Caco-2 (cell line): ENCODE measurements around the gene EFNA1. TPM values are rescaled to one million over a fixed set of nuclear protein-coding genes. Genes with fewer than 3 reads are reported as not detected.
A peak's percentile ranks its signal among the peaks of the same experiment; 100 is the strongest.
"Not testable (repeated sequence)": the region's sequence is repeated elsewhere in the genome, so short reads cannot be mapped to it uniquely, and the experiment has no call there.

ENCODE experiments used
- BruUV-seq: library from RNA; stranded (reverse); fragments of 400-500 nt; replicated peaks from 2 replicates; lab custom pipeline; 2021; lab: Mats Ljungman, UMichigan
- CTCF ChIA-PET: fragments of 300-600 bp; sonication (Branson Sonifier 250); formaldehyde crosslinking; loops from one replicate; lab custom pipeline; 2022; ENCODE audit warnings: antibody characterized with exemption; lab: Charles Lee
- POLR2A ChIA-PET: fragments of 300-600 bp; sonication (Branson Sonifier 250); formaldehyde crosslinking; loops from one replicate; lab custom pipeline; 2022; ENCODE audit warnings: antibody characterized with exemption; lab: Charles Lee
- DNase-seq, 2 experiments: peaks; one replicate each; pipeline versions ENCODE4 v3.0.0 to v3.0.0-alpha.2; 2020 to 2022
- H3K27me3 ChIP-seq: replicated peaks from 2 replicates; pipeline ENCODE4 v1.6.0; 2011; ENCODE audit warnings: low read length; ENCODE audit not compliant: control insufficient read depth, insufficient read depth
- H3K36me3 ChIP-seq: 2 replicates; pipeline ENCODE4 v1.5.1; 2011; ENCODE audit warnings: low read length; ENCODE audit not compliant: control insufficient read depth, insufficient read depth
- H3K4me1 ChIP-seq: fragments of 250-450 bp; sonication (Bioruptor Pico); 2 replicates; pipeline ENCODE4 v1.5.1; 2020; ENCODE audit warnings: mild to moderate bottlenecking
- H3K4me3 ChIP-seq: 2 replicates; pipeline ENCODE4 v1.5.1; 2011; ENCODE audit warnings: low read depth, mild to moderate bottlenecking, control low read depth, low read length
- H3K9me3 ChIP-seq: fragments of 250-450 bp; sonication (Bioruptor Pico); 2 replicates; pipeline ENCODE4 v1.5.1; 2020; ENCODE audit warnings: mild to moderate bottlenecking, moderate library complexity
- H3K27ac Mint-ChIP-seq: one replicate; pipeline ENCODE4 v1.8.0; 2022; ENCODE audit warnings: mixed read lengths; ENCODE audit not compliant: unreplicated experiment
- H3K27me3 Mint-ChIP-seq: one replicate; pipeline ENCODE4 v1.8.0; 2022; ENCODE audit warnings: mixed read lengths; ENCODE audit not compliant: insufficient read depth, unreplicated experiment
- H3K36me3 Mint-ChIP-seq: one replicate; pipeline ENCODE4 v1.8.0; 2022; ENCODE audit warnings: mild to moderate bottlenecking, mixed read lengths; ENCODE audit not compliant: insufficient read depth, unreplicated experiment
- H3K4me1 Mint-ChIP-seq: one replicate; pipeline ENCODE4 v1.8.0; 2022; ENCODE audit warnings: low read depth, mixed read lengths; ENCODE audit not compliant: unreplicated experiment
- H3K4me3 Mint-ChIP-seq: one replicate; pipeline ENCODE4 v1.8.0; 2022; ENCODE audit warnings: mild to moderate bottlenecking, moderate library complexity, mixed read lengths; ENCODE audit not compliant: unreplicated experiment
- H3K9me3 Mint-ChIP-seq: one replicate; pipeline ENCODE4 v1.8.0; 2022; ENCODE audit warnings: mixed read lengths; ENCODE audit not compliant: unreplicated experiment
- intact Hi-C: fragments of 100-400 bp; cut with micrococcal nuclease; formaldehyde crosslinking; loops from one replicate; pipeline ENCODE4 v1.10.0; 2022; ENCODE audit not compliant: unreplicated experiment
- total RNA-seq: library from RNA; stranded (reverse); gene quantifications from 2 replicates; pipeline ENCODE4 v1.2.3, GENCODE V29; 2022
- TF ChIP-seq, protein P1 (sequence below), 2 experiments: fragments of 200-600 bp in 1 of 2; IDR thresholded peaks; 1 replicate in 1 of 2; 2 replicates in 1 of 2; pipeline versions ENCODE4 v1.5.1 to v1.8.0; 2011 to 2022; ENCODE audit warnings: antibody characterized with exemption in 1 of 2, control low read depth in 1 of 2, inconsistent platforms in 1 of 2, low read depth in 1 of 2, low read length in 1 of 2, mild to moderate bottlenecking in 1 of 2, moderate library complexity in 1 of 2; ENCODE audit not compliant: insufficient read depth in 1 of 2, severe bottlenecking in 1 of 2, unreplicated experiment in 1 of 2

Gene EFNA1
- total RNA-seq, 1 experiment from 2014 or later = 47.9 TPM

DNA sequence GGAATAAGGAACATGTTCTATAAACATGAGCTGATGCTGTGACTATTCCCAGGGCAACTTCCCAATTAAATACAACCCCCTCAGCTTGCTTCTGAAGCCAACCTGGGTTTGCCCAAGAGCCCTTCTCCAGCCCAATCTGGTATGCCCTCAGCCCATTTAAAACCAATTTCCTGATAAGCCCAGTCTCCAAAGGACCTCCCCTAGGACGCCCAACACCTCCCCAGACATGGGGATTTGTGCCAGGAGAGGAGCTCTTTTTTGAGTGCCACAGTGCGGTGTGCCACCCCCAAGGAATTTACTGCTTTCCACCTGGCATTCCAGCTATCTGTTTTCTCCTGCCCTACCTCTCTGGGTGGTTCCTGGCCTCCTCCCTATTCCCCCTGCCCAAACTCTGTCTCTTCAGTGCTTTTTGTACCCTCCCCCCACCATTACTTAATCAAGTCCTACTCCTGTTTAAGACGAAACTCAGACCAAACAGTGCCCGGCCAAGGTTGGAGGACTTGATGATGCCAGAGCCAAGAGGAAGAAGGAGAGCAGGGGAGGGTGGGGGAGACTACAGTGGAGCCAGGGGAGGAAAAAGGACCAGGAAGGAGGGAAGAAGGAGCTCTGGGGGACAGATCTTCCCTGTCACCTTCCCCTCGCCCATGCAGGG is 11.4 kb upstream of the EFNA1 start:
- ChIA-PET CTCF (interaction anchor here (0.6 to 1.1 kb wide), 2 partner anchors 14 to 25 kb away, joined by 3 to 5 read pairs; no protein-coding TSS in a partner anchor), POLR2A (no interaction called here)
- H3K9me3 Mint-ChIP-seq = no peaks in the 10 kb centered on the region
- H3K4me3 ChIP-seq = no peak overlapping the region
- TF ChIP-seq, protein P1, sequence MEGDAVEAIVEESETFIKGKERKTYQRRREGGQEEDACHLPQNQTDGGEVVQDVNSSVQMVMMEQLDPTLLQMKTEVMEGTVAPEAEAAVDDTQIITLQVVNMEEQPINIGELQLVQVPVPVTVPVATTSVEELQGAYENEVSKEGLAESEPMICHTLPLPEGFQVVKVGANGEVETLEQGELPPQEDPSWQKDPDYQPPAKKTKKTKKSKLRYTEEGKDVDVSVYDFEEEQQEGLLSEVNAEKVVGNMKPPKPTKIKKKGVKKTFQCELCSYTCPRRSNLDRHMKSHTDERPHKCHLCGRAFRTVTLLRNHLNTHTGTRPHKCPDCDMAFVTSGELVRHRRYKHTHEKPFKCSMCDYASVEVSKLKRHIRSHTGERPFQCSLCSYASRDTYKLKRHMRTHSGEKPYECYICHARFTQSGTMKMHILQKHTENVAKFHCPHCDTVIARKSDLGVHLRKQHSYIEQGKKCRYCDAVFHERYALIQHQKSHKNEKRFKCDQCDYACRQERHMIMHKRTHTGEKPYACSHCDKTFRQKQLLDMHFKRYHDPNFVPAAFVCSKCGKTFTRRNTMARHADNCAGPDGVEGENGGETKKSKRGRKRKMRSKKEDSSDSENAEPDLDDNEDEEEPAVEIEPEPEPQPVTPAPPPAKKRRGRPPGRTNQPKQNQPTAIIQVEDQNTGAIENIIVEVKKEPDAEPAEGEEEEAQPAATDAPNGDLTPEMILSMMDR (IDR thresholded peaks at IDR 0.05; ENCODE audit: insufficient read depth in 1 of 2, low read depth in 1 of 2, low read length in 1 of 2, severe bottlenecking in 1 of 2, unreplicated experiment in 1 of 2) = no peak
- no peak for DNase-seq
- H3K27me3 ChIP-seq = no peaks in the 10 kb centered on the region
- no peak overlapping the region for H3K4me3 Mint-ChIP-seq
- no TSS peak for BruUV-seq
- no peaks in the 10 kb centered on the region for H3K36me3 ChIP-seq
- H3K36me3 Mint-ChIP-seq = no peaks in the 10 kb centered on the region
- no peaks in the 10 kb centered on the region for H3K9me3 ChIP-seq
- peaks cover 17% of the 10 kb centered on the region for H3K4me1 ChIP-seq
- H3K27me3 Mint-ChIP-seq = no peaks in the 10 kb centered on the region
- no peak overlapping the region for H3K27ac Mint-ChIP-seq
- H3K4me1 Mint-ChIP-seq = peaks cover 9% of the 10 kb centered on the region
- intact Hi-C loops = no loop called here

DNA sequence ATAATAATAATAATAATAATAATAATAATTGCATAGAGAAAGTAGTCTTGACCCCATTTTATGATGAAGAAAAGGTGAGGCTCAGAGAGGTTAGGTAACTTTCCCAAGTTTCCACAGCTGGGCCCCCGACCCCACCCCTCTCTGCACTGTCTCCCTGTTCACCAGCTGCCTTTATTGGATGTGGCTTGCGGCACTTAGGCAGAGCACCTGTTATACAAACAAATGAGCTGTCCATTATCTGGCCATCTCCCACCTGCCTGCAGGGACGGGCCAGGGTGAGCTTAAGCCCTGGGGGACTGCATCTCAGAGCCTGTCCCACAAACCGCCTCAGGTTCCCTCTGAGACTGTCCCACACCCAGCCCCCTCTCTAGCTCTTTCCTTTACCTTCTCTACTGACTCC is 10.1 kb upstream of the EFNA1 start:
- Histone ChIP-seq H3K9me3 (no peaks in the 10 kb centered on the region), H3K27me3 (no peaks in the 10 kb centered on the region), H3K4me1 (peaks cover 22% of the 10 kb centered on the region), H3K36me3 (no peaks in the 10 kb centered on the region), H3K4me3 (no peak overlapping the region)
- no TSS peak for BruUV-seq
- ChIA-PET POLR2A (no interaction called here), CTCF (interaction anchor here (0.9 to 1.2 kb wide), 4 partner anchors 8 to 55 kb away, joined by 4 to 7 read pairs (median 4); partner anchors contain the start of gene KRTCAP2)
- no peak overlapping the region for H3K4me3 Mint-ChIP-seq
- H3K9me3 Mint-ChIP-seq = no peaks in the 10 kb centered on the region
- TF ChIP-seq, protein P1 (IDR thresholded peaks at IDR 0.05; ENCODE audit: insufficient read depth in 1 of 2, low read depth in 1 of 2, low read length in 1 of 2, severe bottlenecking in 1 of 2, unreplicated experiment in 1 of 2) = no peak
- intact Hi-C loops = no loop called here
- peak in 1 of 2 experiments; percentile 71 for DNase-seq
- no peaks in the 10 kb centered on the region for H3K27me3 Mint-ChIP-seq
- H3K27ac Mint-ChIP-seq = no peak overlapping the region
- peaks cover 13% of the 10 kb centered on the region for H3K4me1 Mint-ChIP-seq
- H3K36me3 Mint-ChIP-seq = no peaks in the 10 kb centered on the region

DNA sequence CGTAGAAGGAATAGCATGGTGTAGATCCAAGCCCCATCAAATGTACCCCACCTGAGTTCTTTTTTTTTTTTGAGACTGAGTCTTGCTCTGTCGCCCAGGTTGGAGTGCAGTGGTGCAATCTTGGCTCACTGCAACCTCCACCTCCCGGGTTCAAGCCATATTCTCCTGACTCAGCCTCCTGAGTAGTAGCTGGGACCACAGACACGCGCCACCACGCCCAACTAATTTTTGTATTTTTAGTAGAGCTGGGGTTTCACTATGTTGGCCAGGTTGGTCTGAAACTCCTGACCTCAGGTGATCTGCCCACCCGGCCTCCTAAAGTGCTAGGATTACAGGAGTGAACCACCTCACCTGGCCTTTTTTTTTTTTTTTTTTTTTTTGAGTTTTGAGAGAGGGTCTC is 9.6 kb upstream of the EFNA1 start:
- POLR2A ChIA-PET, BruUV-seq, H3K36me3 Mint-ChIP-seq, H3K9me3 Mint-ChIP-seq, H3K4me3 Mint-ChIP-seq, H3K36me3 ChIP-seq, H3K4me3 ChIP-seq, intact Hi-C loops, DNase-seq, H3K9me3 ChIP-seq, H3K27me3 Mint-ChIP-seq, H3K27me3 ChIP-seq, H3K27ac Mint-ChIP-seq: not testable (repeated sequence)
- CTCF ChIA-PET = interaction anchor here (0.9 to 1.2 kb wide), 3 partner anchors 8 to 55 kb away, joined by 4 to 7 read pairs (median 4); partner anchors contain the start of gene KRTCAP2
- peaks cover 22% of the 10 kb centered on the region for H3K4me1 ChIP-seq
- peaks cover 13% of the 10 kb centered on the region for H3K4me1 Mint-ChIP-seq
